GM19043 (cell line): ENCODE results near the gene NXPH1.

Experiments
- ATAC-seq: cut with Tn5 transposase; IDR thresholded peaks from one replicate; pipeline ENCODE4 v1.9.1; 2021; ENCODE audit warnings: low read depth; ENCODE audit not compliant: unreplicated experiment

The NXPH1 gene

DNA sequence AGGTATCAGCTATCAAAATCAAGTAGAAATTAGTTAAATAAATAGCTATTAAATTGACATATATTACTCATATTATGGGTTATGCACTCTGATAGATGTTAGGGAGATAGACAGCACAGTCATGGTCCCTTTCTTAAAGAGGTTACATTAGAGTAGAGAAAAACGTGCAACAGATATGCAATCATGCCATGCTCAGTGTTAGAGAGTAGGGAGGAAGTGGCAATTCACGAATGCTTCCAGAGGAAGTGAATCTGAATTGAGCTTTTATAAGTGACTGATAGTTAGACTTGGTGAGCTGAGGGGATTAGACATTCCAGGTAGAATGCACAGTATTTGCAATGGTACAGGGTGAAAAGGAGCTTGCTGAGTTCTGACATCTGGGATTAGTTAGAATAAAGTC, 349.8 kb downstream of the NXPH1 start:
- ATAC-seq = no peak

DNA sequence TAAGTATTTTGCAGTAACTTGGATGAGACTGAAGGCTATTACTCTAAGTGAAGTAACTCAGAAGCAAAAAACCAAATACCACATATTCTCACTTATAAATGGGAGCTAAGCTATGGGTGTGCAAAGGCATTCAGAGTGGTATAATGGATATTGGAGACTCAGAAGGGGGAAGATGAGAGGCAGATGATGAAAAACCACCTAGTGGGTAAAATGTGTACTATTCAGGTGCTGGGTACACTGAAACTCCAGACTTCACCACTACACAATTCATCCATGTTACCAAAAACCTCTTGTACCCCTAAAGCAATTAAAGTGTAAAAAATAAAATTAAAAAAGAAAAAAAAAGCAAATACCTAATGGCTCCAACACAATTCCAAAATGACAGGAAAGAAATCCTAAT, 351.7 kb downstream of the NXPH1 start:
- no peak for ATAC-seq

DNA sequence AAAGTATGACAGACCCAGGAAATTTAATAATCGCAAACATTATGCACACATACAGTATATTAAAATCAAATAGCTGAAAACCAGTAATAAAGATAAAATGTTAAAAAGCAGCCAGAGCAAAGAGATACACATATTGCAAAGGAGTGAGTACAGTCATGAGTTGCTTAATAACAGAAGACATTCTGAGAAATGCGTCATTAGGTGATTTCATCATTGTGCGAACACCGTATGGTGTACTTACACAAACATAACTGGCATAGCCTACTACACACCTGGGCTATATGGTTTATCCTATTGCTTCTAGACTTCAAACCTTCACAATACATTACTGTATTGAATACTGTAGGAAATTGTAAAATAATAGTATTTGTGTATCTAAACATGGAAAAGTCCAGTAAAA, 367.6 kb downstream of the NXPH1 start:
- no peak for ATAC-seq
